Measurements from ENCODE around the gene P2RY8.
"Not testable (repeated sequence)": the region's sequence is repeated elsewhere in the genome, so short reads cannot be mapped to it uniquely, and the experiment has no call there.

The P2RY8 gene

GRCh38 chrX:1434871-1435240 lies 102.1 kb downstream of the P2RY8 start:
- ChIA-PET POLR2A (ENCODE audit: low non-redundant PET) (no interaction called here), CTCF (no interaction called here)
- no peak overlapping the region for H3K27ac ChIP-seq
- no peak for TF ChIP-seq CTCF (conservative IDR thresholded peaks at IDR 0.05; ENCODE audit: low read depth)
- no peak for DNase-seq (ENCODE audit: low spot score)

GRCh38 chrX:1433646-1434357 lies 103.2 kb downstream of the P2RY8 start:
- POLR2A ChIA-PET (ENCODE audit: low non-redundant PET): no interaction called here

GRCh38 chrX:1430451-1430850 lies 106.5 kb downstream of the P2RY8 start:
- no peak for DNase-seq (ENCODE audit: low spot score)
- ChIA-PET POLR2A (ENCODE audit: low non-redundant PET) (no interaction called here), CTCF (no interaction called here)
- H3K27ac ChIP-seq: no peak overlapping the region
- no peak for TF ChIP-seq CTCF (conservative IDR thresholded peaks at IDR 0.05; ENCODE audit: low read depth)

More at GRCh38 chrX:1433646-1434357, 103.2 kb downstream of the P2RY8 start:
- CTCF ChIA-PET: no interaction called here
- no peak overlapping the region for H3K27ac ChIP-seq
- no peak for TF ChIP-seq CTCF (conservative IDR thresholded peaks at IDR 0.05; ENCODE audit: low read depth)
- DNase-seq (ENCODE audit: low spot score): no peak

- no peak for DNase-seq (ENCODE audit: low spot score)
- no peak for TF ChIP-seq CTCF (conservative IDR thresholded peaks at IDR 0.05; ENCODE audit: low read depth)
- CTCF ChIA-PET: no interaction called here
- H3K27ac ChIP-seq: no peak overlapping the region
- POLR2A ChIA-PET (ENCODE audit: low non-redundant PET): no interaction called here
Measured at GRCh38 chrX:1427756-1428155, 109.2 kb downstream of the P2RY8 start.

GRCh38 chrX:1426321-1426720 lies 110.7 kb downstream of the P2RY8 start:
- POLR2A ChIA-PET (ENCODE audit: low non-redundant PET); H3K27ac ChIP-seq; CTCF ChIA-PET; DNase-seq (ENCODE audit: low spot score): not testable (repeated sequence)

- no peak for DNase-seq (ENCODE audit: low spot score)
- ChIA-PET CTCF (no interaction called here), POLR2A (ENCODE audit: low non-redundant PET) (no interaction called here)
- TF ChIP-seq CTCF (conservative IDR thresholded peaks at IDR 0.05; ENCODE audit: low read depth): no peak
- H3K27ac ChIP-seq: no peak overlapping the region
Measured at GRCh38 chrX:1425381-1425780, 111.6 kb downstream of the P2RY8 start.

- ChIA-PET POLR2A (ENCODE audit: low non-redundant PET) (no interaction called here), CTCF (no interaction called here)
- no peak for DNase-seq (ENCODE audit: low spot score)
- H3K27ac ChIP-seq: no peak overlapping the region
- TF ChIP-seq CTCF (conservative IDR thresholded peaks at IDR 0.05; ENCODE audit: low read depth): no peak
Measured at GRCh38 chrX:1424147-1424851, 112.7 kb downstream of the P2RY8 start.

All from RWPE1 (cell line).